HG03280 (cell line): Measurements from ENCODE around the gene BIVM.

Source experiments
- ATAC-seq: cut with Tn5 transposase; IDR thresholded peaks from one replicate; pipeline ENCODE4 v1.9.1; 2021; ENCODE audit warnings: mild to moderate bottlenecking, moderate library complexity; ENCODE audit not compliant: unreplicated experiment

Gene BIVM

GRCh38 chr13:102878481-102878880, 79.6 kb downstream of the BIVM start:
- ATAC-seq = no peak

- no peak for ATAC-seq
Measured at GRCh38 chr13:102879793-102880499, 81.0 kb downstream of the BIVM start.

GRCh38 chr13:102881819-102882686, 83.1 kb downstream of the BIVM start:
- ATAC-seq = no peak
